Measurements from ENCODE around the gene CUL5.
A peak's percentile ranks its signal among the peaks of the same experiment; 100 is the strongest.

The CUL5 gene

GRCh38 chr11:108008656-108009496 lies at the start of gene CUL5:
Gene CUL5 (plus strand): TSS chr11:108008898. CDS start chr11:108009349, 451 bp downstream.
- peak; percentile 94 for DNase-seq
- in situ Hi-C loops (cut with MboI; ENCODE audit: low pct_unique_long_range_greater_than_20kb, low sequenced_read_pairs) = no loop called here

DNA sequence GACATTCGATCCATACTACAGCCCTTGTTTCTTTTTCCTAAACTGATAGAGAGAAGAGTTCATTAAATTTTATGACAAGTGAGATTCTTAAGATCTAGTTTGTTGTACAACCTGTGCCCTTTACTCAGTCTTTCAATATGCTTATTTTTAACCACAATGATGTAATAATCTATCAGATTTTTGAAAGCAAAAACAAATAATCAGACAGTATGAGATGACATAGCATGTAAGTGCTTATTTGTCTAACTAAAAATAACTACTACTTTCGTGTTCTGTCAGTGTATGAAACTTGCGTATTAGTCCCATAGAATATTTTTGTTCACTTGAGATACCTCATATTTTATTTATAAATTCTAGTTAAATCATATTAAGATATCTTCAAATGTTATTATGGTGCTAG lies 47.2 kb upstream of the CUL5 start:
- in situ Hi-C loops (cut with MboI; ENCODE audit: low pct_unique_long_range_greater_than_20kb, low sequenced_read_pairs) = no loop called here
- DNase-seq = no peak

GRCh38 chr11:107962181-107962580 lies 46.5 kb upstream of the CUL5 start:
- in situ Hi-C loops (cut with MboI; ENCODE audit: low pct_unique_long_range_greater_than_20kb, low sequenced_read_pairs) = no loop called here
- DNase-seq = no peak

DNA sequence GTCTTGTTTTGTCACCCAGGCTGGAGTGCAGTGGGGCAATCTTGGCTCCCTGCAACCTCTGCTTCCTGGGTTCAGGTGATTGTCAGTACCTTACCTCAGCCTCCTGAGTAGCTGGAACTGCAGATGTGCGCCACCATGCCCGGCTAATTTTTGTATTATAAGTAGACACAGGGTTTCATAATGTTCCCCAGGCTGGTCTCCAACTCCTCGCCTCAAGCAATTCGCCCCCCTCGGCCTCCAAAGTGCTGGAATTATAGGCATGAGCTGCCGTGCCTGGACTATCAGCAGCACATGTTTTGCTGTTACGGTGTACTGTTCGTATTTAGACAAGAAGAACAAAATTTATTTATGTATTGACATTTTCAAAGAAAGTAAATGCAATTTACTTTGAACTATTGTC lies 45.6 kb upstream of the CUL5 start:
- in situ Hi-C loops (cut with MboI; ENCODE audit: low pct_unique_long_range_greater_than_20kb, low sequenced_read_pairs) = no loop called here
- DNase-seq = no peak

GRCh38 chr11:107969219-107969618 lies 39.5 kb upstream of the CUL5 start:
- no peak for DNase-seq
- in situ Hi-C loops (cut with MboI; ENCODE audit: low pct_unique_long_range_greater_than_20kb, low sequenced_read_pairs) = no loop called here

DNA sequence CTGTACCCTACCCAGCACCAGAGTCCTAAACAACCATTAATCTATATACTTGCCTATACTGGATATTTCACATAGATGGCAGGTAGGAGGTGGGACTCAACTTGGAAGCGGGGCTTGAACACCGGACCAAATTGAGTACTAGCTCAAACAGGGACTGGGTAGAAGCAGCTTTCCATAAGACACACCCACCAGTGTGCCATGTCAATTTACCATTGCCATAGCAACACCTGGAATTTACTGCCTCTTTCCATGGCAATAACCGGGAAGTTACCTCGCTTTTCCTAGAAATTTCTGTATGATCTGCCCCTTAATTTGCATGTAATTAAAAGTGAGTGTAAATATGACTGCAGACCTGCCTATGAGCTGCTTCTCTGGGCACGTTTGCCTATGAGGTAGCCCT lies 38.6 kb upstream of the CUL5 start:
- no peak for DNase-seq
- in situ Hi-C loops (cut with MboI; ENCODE audit: low pct_unique_long_range_greater_than_20kb, low sequenced_read_pairs) = no loop called here

GRCh38 chr11:107973641-107974040 lies 35.1 kb upstream of the CUL5 start:
- DNase-seq = no peak
- in situ Hi-C loops (cut with MboI; ENCODE audit: low pct_unique_long_range_greater_than_20kb, low sequenced_read_pairs) = no loop called here

DNA sequence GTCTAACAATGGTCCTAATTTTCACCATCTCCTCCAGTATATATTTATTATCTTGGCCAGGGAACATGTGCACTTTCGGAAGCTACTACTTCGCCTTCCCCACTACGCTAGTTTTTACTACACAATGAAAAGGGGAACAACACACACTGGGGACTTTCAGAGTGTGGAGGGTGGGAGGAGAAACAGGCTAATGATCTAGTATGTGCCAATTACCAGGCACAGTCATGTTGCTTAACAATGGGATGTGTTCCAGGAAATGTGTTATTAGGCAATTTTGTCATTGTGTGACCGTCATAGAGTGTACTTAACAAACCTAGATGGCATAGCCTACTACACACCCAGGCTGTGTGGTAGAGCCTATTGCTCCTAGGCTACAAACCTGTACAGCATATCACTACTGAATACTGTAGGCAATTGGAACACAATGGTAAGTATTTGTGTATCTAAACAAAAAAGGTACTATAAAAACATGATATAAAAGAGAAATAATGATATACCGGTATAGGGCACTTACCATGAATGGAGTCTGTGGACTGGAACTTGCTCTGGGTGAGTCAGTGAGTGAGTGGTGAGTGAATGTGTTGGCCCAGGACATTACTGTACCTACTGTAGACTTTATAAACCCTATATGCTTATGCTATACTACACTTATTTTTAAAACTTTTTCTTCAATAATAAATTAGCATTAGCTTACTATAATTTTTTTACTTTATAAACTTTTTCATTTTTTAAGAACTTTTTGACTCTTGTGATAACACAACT lies 20.1 kb upstream of the CUL5 start:
- peak; percentile 61 for DNase-seq
- in situ Hi-C loops (cut with MboI; ENCODE audit: low pct_unique_long_range_greater_than_20kb, low sequenced_read_pairs) = no loop called here

DNA sequence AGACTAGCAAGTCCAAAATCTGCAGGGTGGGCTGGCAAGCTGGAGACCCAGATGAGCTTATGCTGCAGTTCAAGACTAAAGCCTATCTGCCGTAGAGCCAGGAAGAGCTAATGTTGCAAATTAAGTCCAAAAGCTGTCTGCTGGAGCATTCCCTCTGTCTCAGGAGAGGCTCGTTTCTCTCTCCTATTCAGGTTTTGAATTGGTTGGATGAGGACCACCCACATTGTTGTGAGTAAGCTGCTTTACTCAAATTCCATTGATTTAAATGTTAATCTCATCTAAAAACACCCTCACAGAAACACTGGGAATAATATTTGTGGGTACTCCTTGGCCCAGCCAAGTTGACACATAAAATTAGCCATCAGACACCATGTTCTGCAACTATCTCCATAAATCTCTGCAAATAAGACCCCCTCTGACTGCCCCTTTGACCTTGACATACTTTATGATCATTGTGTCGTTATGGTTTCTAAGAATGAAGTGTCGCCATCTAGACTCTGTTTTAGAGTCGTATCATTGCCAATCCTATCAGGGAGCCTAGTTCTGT lies 16.8 kb upstream of the CUL5 start:
- no peak for DNase-seq
- in situ Hi-C loops (cut with MboI; ENCODE audit: low pct_unique_long_range_greater_than_20kb, low sequenced_read_pairs) = no loop called here

DNA sequence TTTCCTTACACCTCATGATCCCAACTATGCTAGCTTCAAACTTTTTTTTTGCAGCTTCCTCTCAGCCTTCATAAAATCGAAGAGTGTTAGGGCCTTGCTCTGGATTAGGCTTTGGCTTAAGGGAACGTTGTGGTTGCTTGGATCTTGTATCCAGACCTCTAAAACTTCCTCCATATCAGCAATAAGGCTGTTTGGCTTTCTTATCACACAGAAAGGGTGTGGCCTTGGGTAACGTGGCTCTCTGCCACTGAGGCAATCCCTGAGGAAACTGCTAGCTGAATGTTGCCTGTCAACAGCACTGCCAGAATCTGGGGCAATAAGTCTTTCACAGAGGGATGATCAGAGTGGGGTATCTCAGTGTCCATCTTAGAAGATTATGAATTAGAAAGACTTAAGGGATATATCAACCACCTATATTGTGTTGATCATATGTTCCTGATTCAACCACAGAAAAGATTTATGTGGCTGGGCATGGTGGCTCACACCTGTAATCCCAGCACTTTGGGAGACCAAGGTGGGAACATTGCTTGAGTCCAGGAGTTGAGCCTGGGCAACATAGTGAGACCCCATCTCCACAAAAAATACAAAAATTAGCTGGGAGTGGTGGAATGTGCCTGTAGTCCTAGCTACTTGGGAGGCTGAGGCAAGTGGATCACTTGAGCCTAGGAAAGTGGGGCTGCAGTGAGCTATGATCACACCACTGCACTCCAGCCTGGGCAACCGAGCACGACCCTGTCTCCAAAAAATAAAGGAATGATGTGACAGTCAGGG lies 12.5 kb upstream of the CUL5 start:
- in situ Hi-C loops (cut with MboI; ENCODE audit: low pct_unique_long_range_greater_than_20kb, low sequenced_read_pairs) = no loop called here
- DNase-seq = no peak

DNA sequence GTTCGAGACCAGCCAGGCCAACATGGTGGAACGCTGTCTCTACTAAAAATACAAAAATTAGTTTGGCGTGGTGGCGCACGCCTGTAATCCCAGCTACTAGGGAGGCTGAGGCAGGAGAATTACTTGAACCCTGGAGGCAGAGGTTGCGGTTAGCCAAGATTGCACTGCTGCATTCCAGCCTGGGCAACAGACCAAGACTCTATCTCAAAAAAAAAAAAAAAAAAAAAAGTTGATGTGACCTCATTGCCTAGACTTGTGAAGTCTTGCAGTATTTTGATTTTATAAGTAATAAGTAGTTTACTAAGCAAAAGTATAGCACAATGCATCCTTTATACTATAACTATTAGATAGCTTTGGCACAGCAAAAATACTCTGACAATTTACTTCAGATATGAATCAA lies 9.9 kb upstream of the CUL5 start:
- in situ Hi-C loops (cut with MboI; ENCODE audit: low pct_unique_long_range_greater_than_20kb, low sequenced_read_pairs) = no loop called here
- DNase-seq = no peak

- in situ Hi-C loops (cut with MboI; ENCODE audit: low pct_unique_long_range_greater_than_20kb, low sequenced_read_pairs) = no loop called here
Observed at GRCh38 chr11:107999759-108000455, 8.8 kb upstream of the CUL5 start.

DNA sequence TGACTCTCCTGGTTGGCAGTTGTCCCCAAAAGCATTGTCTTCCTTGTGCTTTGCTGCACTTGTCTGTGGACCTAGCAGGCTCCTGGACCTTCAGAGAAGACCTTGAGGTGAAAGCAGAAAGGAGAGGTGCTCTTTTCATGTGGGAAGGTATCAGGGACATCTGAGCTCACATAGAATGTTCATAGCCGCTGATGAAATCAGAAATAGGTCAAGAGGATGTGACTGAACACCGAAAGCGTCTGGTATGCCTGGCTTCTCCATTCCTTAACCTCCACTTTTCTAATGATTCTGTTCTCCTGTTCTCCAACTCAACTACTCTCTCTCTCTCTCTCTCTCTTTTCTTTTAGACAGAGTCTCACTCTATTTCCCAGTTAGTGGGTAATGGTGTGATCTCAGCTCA lies 6.2 kb upstream of the CUL5 start:
- in situ Hi-C loops (cut with MboI; ENCODE audit: low pct_unique_long_range_greater_than_20kb, low sequenced_read_pairs) = no loop called here

More at GRCh38 chr11:107999759-108000455, 8.8 kb upstream of the CUL5 start:
- peak; percentile 74 for DNase-seq

DNA sequence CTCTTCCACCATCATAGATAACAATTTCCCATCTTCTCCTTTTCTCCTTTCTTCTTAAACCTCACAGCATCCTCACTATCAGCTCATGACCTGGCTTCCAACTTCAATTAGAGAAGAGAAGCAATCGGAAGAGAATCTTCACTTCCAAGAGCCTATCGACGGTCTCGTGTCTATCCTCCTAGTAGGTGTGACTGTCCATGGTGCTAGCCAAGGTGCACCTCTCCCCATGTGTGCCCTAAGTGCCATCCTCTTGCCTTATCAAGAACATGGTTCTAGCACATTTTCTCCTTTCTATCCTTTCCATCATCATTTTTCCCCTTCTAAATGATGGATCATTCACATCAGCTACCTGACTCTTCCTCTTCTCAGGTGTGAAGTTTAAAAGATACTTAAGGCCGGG lies 5.1 kb upstream of the CUL5 start:
- in situ Hi-C loops (cut with MboI; ENCODE audit: low pct_unique_long_range_greater_than_20kb, low sequenced_read_pairs) = no loop called here
- DNase-seq = no peak

More for the DNA sequence above, 6.2 kb upstream of the CUL5 start:
- DNase-seq = no peak

DNA sequence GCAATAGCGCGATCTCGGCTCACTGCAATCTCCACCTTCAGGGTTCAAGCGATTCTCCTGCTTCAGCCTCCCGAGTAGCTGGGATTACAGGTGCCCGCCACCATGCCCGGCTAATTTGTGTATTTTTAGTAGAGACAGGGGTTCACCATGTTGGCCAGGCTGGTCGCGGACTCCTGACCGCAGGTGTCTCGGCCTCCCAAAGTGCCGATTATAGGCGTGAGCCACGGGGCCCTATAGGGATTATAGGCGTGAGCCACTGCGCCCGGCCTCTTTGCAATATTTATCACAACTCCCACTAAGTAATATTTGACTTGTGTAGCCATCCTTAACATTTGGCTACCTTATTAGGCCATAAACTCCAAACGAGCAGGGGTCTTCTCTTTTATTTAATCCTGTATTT lies 879 bp upstream of the CUL5 start:
- in situ Hi-C loops (cut with MboI; ENCODE audit: low pct_unique_long_range_greater_than_20kb, low sequenced_read_pairs) = no loop called here
- DNase-seq = no peak

- DNase-seq = peak; percentile 45
- in situ Hi-C loops (cut with MboI; ENCODE audit: low pct_unique_long_range_greater_than_20kb, low sequenced_read_pairs) = no loop called here
Observed at GRCh38 chr11:108009497-108010370, 1.0 kb downstream of the CUL5 start.

GRCh38 chr11:108012139-108012725 lies 3.5 kb downstream of the CUL5 start:
- DNase-seq = no peak
- in situ Hi-C loops (cut with MboI; ENCODE audit: low pct_unique_long_range_greater_than_20kb, low sequenced_read_pairs) = no loop called here

- no peak for DNase-seq
- in situ Hi-C loops (cut with MboI; ENCODE audit: low pct_unique_long_range_greater_than_20kb, low sequenced_read_pairs) = no loop called here
Observed at GRCh38 chr11:108016647-108017046, 7.9 kb downstream of the CUL5 start.

Data from KBM-7 (cell line).